GM18526 (cell line): ENCODE measurements around the gene SYNGAP1.

Experiments
- POLR2A ChIP-seq: IDR thresholded peaks from 3 replicates; pipeline ENCODE4 v1.6.1; 2011; ENCODE audit not compliant: insufficient read length; ENCODE audit errors: extremely low read depth

SYNGAP1 gene

DNA sequence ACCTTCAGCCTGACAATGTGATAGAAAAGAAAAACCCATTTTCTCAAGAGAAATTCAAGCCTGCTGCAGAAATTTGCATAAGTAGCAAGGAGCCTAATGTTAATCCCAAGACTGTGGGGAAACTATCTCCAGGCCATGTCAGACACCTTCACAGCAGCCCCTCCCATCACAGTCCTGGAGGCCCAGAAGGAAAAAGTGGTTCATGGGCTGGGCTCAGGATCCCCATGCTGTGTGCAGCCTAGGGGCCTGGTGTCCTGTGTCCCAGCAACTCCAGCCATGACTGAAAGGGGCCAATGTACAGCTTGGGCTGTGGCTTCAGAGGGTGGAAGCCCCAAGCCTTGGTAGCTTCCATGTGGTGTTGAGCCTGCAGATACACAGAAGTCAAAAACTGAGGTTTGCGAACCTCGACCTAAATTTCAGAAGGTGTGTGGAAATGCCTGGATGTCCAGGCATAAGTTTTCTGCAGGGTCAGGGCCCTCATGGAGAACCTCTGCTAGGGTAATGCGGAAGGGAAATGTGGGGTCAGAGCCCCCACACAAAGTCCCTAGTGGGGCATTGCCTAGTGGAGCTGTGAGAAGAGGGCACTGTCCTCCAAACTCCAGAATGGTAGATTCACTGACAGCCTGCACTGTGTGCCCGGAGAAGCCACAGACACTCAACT lies 46.3 kb downstream of the SYNGAP1 start:
- no peak for TF ChIP-seq POLR2A

DNA sequence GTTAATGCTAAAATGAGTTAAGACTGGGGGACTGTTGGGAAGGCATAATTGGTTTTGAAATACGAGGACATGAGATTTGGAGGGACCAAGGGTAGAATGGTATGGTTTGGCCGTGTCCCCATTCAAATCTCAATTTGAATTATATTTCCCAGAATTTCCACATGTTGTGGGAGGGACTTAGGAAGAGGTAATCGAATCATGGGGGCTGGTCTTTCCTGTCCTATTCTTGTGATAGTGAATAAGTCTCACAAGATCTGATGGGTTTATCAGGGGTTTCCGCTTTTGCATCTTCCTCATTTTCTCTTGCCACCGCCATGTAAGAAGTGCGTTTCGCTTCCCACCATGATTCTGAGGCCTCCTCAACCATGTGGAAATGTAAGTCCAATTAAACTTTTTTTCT lies 47.2 kb downstream of the SYNGAP1 start:
- TF ChIP-seq POLR2A: no peak

DNA sequence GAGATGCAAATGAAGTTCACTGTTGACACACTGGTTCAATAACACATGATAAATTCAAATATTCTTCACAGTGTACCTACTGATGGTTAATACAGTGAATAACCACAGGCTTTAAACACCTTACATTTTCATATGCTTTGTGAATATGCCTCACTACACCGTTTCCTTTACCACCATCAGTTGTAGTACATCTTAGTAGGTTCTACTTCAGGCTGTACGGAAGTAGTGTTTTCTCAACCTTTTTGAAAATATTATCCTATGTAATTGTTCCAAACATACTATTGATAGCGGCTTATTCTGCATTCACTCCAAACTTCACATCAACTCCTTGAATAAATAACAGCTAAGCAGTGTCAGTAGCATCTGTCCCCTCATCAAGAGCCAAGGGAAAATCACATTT lies 49.8 kb downstream of the SYNGAP1 start:
- no peak for TF ChIP-seq POLR2A

DNA sequence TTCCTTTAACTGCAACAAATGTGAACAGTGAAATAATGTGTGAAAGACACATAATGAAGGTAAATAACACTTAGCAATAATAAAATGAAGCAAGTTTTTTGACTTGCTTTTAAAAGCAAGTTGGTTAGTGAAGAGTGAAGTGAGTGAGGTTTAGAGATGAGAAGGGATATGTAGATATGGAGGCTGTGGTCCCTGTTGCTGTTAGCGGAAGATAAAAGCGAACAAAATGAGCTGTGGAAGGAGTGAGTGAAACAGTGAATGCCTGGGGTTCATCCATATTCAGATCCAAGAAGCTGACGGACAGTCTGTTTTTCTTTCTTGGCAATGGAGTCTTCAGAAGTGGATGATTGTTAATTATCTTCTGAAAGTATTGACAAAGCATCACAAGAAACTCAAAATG lies 58.0 kb downstream of the SYNGAP1 start:
- TF ChIP-seq POLR2A: no peak

DNA sequence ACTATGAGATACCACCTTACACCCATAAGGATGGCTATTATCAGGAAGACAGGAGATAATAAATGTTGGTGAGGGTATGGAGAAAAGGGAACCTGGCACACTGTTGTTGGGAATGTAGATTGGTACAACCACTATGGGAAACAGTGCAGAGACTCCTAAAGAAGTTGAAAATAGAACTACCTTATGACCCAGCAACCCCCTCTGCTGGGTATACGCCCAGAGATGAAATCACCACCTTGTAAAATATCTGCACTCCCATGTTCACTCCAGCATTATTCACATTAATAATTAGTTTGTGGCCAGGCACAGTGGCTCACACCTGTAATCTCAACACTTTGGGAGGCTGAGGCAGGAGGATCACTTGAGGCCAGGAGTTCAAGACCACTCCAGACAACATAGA lies 61.3 kb downstream of the SYNGAP1 start:
- no peak for TF ChIP-seq POLR2A

DNA sequence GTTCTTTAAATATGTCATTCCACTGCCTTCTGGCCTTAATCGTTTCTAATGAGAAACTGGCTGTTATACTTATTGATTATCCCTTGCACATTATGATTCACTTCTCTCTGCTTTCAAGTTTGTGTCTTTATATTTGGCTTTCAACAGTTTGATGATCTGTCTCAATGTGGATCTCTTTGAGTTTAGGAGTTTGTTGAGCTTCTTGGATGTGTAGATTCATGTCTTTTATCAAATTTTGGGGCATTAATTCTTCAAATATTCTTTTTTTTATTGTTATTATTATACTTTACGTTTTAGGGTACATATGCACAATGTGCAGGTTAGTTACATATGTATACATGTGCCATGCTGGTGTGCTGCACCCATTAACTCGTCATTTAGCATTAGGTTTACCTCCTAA lies 63.8 kb downstream of the SYNGAP1 start:
- no peak for TF ChIP-seq POLR2A

DNA sequence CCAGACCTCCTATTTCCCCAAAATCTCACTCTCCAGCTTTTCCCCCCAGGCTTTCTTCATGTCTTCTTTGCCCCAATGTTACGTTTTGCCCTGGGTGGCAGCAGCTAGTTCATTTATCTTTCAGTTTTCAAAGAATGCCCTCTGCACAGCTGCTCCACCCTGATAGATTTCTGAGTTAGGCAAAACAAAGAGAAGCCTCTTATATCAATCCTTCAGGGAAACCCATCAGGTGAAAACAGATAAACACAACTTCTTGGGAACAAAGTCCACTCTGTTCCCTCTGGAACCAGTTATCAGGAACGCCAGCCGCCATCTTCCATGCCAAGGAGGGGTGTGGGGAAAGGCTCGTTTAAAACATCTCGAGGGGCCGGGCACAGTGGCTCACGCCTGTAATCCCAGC lies 68.5 kb downstream of the SYNGAP1 start:
- TF ChIP-seq POLR2A: no peak

DNA sequence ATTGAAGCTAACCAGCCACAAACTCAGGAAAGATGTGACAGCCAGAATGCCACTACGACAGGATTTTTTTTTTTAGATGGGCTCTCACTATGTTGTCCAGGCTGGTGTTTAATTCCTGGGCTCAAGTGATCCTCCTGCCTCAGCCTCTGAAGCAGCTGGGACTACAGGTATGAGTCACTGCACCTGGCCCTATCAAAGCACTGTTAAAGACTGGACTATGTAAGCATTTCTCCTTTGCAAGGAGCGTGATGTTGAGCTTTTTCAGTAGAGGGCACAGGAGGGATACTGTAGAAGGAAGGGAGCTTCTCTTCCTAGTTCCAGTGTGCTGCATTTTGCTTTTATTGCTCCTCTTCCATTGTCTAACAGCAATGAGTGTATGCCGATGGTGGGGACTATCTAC lies 70.3 kb downstream of the SYNGAP1 start:
- TF ChIP-seq POLR2A: no peak

DNA sequence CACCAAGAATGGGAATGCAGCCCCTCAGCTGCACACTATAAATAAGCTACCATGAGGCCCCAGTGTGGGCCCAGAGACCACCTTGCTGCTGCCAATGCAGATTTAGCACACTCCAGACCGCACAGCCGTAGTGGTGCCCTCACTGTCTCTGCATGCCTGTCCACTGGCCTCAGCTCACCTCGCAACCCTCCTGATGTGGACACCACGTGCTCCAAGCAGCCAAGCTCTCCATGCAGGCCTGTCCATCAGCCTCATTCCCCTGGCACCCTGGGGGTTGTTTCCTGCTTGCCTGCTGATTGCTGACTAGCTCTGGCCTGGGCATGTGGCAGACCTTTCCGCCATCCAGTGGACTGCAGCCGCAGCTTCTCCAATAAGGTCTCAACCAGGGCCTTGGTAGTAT lies 70.8 kb downstream of the SYNGAP1 start:
- no peak for TF ChIP-seq POLR2A

DNA sequence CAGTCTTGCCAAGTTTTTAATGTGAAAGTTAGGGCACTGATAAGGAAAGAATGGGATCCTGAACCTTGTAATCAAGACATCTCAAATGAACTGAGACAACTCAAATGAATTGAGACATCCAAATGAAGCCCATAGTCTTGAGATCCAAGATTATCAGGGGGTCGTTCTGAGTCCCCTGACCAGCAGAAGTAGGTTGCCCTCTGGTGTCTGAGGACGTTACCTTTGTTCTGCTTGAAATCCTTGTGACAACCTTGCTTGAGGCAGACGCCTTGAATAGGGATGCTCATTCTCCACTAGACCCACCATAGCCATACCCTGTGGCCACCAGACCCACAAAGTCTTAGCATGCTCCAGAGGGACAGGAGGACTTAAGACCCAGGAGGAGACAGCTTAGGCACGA lies 72.2 kb downstream of the SYNGAP1 start:
- TF ChIP-seq POLR2A: no peak

DNA sequence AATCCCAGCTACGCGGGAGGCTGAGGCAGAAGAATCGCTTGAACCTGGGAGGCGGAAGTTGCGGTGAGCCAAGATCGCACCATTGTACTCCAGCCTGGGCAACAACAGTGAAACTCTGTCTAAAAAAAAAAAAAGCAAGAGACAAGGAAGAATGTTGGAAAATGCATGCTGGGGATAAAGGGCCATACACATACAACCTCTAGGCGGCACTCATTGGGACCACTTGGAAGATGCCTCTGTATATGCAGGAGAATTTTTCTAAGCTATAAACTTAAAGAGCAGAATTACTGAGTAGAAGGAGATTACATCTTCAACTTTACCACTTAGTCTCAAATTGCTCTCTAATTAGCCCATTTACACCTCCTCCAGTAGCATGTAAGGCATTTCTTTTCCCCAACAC lies 77.3 kb downstream of the SYNGAP1 start:
- no peak for TF ChIP-seq POLR2A

DNA sequence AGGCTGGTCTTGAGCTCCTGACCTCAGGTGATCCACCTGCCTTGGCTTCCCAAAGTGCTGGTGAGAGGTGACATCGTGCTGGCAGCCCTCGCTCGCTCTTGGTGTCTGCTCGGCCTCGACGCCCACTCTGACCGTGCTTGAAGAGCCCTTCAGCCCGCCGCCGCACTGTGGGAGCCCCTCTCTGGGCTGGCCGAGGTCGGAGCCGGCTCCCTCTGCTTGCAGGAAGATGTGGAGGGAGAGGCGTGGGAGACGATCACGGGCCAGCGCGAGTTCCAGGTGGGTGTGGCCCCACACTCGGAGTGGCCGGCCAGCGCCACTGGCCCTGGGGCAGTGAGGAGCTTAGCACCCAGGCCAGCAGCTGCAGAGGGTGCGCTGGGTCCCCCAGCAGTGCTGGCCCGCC lies 82.6 kb downstream of the SYNGAP1 start:
- TF ChIP-seq POLR2A: no peak

DNA sequence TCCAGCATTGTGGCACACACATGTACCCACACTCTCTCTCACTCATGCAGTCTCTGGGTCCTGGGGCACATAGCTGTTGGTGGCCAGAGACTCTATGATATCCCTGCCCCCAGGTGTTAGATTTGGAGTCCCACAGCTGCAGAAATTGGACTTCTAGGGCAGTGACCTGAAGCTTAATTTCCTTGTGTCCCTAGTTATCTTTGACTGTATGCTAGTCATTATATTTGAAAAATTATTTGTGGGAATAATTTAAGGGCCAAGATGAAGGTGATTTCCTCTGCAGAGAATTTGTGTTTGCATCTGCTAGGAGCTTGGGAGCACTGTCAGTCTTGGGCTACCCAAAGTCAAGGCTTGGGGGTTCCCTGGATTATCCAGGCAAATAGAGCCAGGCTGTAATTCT lies 84.6 kb downstream of the SYNGAP1 start:
- no peak for TF ChIP-seq POLR2A
